Stimulated activated CD4-positive, alpha-beta T cell treated with anti-CD3 and anti-CD28 coated beads, Interleukin-2, amount 100 ng/mL, for 24 hours (primary cell): Measurements from ENCODE around the gene KCNB1.
A peak's percentile ranks its signal among the peaks of the same experiment; 100 is the strongest.

Source experiments
- DNase-seq, 2 donors: peaks; one replicate each; pipeline ENCODE4 v3.0.0-alpha.2; 2020

The KCNB1 gene

GRCh38 chr20:49496553-49497397, 14.3 kb upstream of the KCNB1 start:
- DNase-seq: no peak

GRCh38 chr20:49496043-49496442, 13.6 kb upstream of the KCNB1 start:
- no peak for DNase-seq

GRCh38 chr20:49490689-49491088, 8.2 kb upstream of the KCNB1 start:
- DNase-seq: no peak

GRCh38 chr20:49489688-49490087, 7.2 kb upstream of the KCNB1 start:
- DNase-seq: no peak

- no peak for DNase-seq
These were observed 3.6 kb upstream of the KCNB1 start for GRCh38 chr20:49486064-49486463.

- no peak for DNase-seq
These were observed 3.1 kb upstream of the KCNB1 start for GRCh38 chr20:49485563-49485962.

- peak; percentile 68 to 82 for DNase-seq
These were observed 2.0 kb upstream of the KCNB1 start for GRCh38 chr20:49484180-49485140.

- no peak for DNase-seq
These were observed 1.2 kb upstream of the KCNB1 start for GRCh38 chr20:49483696-49484123.

- DNase-seq: no peak
These were observed 689 bp upstream of the KCNB1 start for GRCh38 chr20:49483018-49483695.

- DNase-seq: no peak
These were observed 295 bp downstream of the KCNB1 start for GRCh38 chr20:49482173-49482572.

- no peak for DNase-seq
These were observed 1.4 kb downstream of the KCNB1 start for GRCh38 chr20:49481116-49481515.

GRCh38 chr20:49480236-49480635, 2.2 kb downstream of the KCNB1 start:
- DNase-seq: no peak

GRCh38 chr20:49479785-49480184, 2.7 kb downstream of the KCNB1 start:
- DNase-seq: no peak

- no peak for DNase-seq
These were observed 3.4 kb downstream of the KCNB1 start for GRCh38 chr20:49478754-49479689.

- no peak for DNase-seq
These were observed 4.2 kb downstream of the KCNB1 start for GRCh38 chr20:49478266-49478665.

GRCh38 chr20:49477200-49477599, 5.3 kb downstream of the KCNB1 start:
- no peak for DNase-seq

GRCh38 chr20:49476016-49476355, 6.5 kb downstream of the KCNB1 start:
- no peak for DNase-seq

GRCh38 chr20:49475292-49476015, 7.0 kb downstream of the KCNB1 start:
- no peak for DNase-seq

GRCh38 chr20:49471397-49471796, 11.1 kb downstream of the KCNB1 start:
- DNase-seq: no peak

- no peak for DNase-seq
These were observed 11.5 kb downstream of the KCNB1 start for GRCh38 chr20:49470922-49471321.

- DNase-seq: no peak
These were observed 13.4 kb downstream of the KCNB1 start for GRCh38 chr20:49469060-49469459.
